HG02943 (cell line): Measurements from ENCODE around the gene ZNF831.

Experiments
- ATAC-seq: cut with Tn5 transposase; IDR thresholded peaks from one replicate; pipeline ENCODE4 v1.9.1; 2021; ENCODE audit warnings: mild to moderate bottlenecking, low read depth, moderate library complexity; ENCODE audit not compliant: unreplicated experiment

Gene ZNF831

GRCh38 chr20:59207235-59207634 is 43.6 kb downstream of the ZNF831 start:
- ATAC-seq, result no peak

DNA sequence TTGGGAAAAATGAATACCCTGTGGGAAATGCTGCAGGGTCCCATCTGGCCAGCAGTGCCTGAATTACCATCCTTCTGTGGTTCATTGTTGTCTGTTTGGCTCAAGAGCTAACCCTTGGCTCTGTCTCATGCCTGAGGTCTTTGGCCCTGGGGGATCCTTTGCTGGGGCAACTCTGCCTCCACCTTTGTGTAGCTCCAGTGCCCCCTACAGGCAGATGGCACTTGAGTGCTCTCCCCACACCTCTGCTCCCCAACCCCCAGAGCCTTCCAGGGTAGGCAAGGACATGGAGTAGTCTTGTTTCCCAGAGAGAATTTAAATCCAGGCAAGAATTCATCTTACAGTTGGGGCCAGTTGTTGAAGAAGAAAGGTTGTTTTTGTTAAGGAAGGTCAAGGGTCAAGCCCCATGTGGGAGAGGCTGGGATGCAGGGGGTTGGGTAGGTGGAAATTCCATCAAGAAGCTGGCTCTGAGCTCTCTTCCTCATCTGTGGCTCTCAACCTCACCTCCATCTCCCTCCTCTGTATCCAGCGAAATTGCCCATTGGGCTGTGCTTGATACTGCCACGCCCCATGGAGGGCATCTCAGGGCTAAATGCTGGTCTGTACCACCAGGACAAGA is 44.2 kb downstream of the ZNF831 start:
- ATAC-seq, result no peak

DNA sequence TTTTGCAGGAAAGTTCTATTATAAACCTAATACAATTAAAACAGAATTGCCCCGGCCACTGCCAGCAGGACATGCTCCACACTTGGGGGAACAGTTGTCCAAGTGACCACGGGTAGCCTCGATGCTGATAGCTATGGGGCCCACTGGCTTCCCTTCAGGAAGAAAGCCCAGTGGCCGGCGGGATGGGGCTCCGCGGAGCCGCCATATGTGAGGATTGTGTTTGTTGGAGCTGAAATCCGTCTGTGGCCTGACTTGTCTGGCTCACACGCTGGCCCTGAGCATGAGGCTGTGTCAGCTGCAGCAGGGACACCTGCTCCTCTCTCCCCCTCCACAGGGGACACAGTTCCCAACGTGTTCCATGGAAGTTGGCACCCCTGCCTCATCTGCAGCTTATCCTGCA is 46.6 kb downstream of the ZNF831 start:
- ATAC-seq, result no peak

DNA sequence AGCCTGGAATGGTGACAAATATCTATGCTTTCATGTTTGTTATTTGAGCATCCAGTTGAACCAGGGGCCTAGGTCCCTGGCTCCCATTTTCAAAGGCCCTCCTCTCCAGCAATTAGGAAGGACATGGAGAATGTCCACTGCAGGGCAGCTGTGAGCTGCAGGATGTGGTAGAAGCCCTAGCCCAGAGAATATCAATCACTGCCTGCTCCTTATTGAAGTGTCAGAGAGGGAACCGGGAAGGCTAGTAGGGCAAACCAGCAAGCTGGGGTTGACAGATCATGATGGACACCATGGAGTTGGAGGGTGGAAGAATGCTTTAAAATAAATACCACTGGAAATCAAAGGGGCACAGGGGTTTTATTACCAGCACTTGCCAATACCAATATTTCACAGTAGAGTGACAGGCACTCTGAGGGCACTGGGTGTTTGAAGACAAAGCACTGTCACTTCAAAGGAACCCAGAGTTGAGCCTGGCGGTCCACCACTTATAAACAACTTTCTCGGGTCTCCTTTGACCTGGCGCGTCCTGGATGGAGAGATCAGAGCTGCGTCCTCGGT is 47.7 kb downstream of the ZNF831 start:
- ATAC-seq, result no peak

GRCh38 chr20:59214073-59214472 is 50.5 kb downstream of the ZNF831 start:
- no peak for ATAC-seq

DNA sequence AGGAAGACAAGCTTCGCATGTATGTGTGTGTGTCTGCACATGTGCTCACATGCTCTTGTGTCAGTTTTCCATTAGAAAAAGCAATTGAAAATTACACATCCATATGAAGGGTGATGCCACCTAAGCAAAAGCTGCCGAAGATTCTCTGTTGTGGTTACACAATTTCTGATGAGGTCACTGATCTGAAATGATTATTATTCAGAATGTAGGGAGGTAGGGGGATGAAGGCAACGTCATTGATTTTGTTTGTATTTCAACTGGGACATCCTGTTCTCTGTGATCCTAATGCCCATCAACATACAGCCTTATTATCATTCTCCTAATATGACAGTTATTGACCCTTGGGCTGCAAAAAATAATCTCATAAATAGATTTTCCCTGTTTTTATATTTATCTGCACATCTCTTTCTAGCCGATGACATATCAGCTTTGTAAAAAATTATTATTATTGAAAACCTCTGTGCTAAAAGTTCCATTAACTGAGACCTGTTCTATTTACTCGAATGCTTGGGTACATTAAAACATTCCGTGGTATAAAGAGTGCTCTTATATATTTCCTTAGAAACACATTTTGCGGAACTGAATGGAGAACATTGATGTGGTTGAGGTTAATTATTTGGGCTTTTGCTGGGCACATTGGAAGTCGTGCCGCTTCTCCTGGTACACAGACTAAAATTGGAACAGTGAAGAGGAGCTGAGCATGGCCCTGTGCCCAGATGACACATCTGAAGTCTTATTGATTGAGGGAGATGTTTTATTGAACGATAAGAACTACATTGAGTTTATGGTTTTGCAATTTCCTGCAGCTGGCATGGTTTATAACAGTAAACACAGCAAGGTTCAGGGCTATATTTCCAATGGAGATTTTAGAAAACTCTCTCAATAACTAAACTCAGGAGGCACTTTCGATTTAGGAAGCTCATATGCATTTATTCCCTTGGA is 51.3 kb downstream of the ZNF831 start:
- ATAC-seq, result no peak

DNA sequence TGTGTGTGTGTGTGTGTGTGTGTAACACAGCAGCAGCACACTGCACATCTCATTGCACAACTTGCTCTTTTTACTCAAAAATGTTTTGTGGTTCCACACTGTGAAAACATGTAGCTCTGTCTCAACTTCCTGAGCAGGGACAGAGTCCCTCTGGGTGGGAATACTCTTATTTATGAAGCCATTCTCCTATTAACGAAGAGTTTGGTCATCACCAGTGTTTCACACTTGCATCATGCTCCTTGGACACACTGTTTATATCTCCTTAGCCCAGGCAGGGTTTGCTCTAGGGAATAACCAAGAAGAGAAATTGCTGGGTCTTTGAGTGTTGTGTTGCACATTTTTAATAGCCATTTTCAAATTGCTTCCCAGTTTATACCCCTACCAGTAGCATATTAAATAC is 53.6 kb downstream of the ZNF831 start:
- ATAC-seq, result no peak

DNA sequence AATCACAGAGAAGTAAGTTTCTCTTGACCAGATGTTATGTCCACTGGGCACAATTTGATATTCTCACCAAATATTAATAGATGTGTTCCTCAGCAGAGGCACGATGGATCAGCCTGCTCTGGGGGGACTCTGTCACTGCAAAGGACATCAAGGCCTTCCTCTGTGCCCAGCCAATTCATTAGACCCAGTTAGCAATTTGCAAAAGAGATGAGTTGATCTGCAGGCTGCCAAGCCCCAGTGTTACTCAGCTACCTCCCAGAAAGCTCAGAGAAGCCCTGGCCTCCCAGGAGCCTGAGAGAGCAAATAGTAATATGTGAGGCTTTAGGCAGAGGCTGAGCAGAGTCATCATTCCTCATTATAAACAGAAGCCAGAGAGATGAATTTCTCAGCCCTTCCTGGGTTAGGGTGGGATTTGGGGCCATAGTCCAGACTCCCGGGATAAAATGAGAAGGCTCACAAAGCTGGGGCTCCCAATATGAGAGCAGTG is 54.2 kb downstream of the ZNF831 start:
- no peak for ATAC-seq

DNA sequence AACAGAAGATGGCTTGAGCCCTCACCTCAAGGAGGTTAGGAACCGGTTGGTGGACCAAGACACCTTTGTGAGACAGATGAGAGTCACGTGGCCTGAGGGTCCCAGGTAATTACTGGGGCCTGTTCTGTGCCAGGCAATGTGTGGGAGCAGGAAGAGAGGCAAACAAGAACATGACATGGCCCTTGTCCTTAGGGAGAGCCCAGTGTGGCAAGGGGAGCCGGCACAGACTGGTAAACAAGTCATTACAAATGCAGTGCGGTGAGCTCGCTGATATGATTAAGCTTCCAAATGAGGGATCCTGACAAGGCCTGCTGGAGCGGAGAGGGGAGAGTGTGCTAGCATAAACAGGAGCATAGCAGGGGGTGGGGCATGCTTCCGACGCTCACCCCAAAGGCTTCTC is 55.6 kb downstream of the ZNF831 start:
- no peak for ATAC-seq

- no peak for ATAC-seq
Observed at GRCh38 chr20:59220161-59220560, 56.5 kb downstream of the ZNF831 start.

DNA sequence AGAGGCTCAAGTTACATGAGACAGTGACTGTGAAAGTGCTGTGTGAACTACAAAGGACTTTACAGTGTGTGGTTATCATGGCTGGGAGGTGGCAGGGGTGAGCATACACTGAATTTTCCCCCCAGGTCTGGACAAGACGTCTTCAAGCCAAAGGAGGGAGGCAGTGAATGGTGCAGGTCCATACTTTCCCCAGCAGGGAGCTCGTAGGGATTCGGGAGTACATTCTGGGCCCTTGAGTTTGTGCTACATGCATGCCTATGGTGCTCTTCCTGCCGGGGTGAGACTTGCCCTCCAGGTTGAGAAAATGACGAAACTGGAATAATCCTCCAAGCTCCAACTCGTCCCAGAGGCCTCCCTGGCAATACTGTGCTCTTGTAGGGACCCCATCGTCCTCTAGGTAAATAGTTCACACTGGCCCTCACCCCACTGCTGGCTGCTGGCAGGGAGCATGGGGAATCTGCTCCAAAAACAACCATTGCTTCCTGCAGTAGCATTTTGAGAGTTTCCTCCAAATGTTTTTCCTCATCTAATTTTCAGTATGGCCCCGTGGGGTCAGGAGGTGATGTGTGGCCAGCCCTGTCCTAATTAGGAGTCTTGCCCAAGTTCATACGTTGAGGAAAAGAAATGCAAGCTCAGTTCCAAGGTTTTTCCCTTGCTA is 57.6 kb downstream of the ZNF831 start:
- ATAC-seq, result no peak

DNA sequence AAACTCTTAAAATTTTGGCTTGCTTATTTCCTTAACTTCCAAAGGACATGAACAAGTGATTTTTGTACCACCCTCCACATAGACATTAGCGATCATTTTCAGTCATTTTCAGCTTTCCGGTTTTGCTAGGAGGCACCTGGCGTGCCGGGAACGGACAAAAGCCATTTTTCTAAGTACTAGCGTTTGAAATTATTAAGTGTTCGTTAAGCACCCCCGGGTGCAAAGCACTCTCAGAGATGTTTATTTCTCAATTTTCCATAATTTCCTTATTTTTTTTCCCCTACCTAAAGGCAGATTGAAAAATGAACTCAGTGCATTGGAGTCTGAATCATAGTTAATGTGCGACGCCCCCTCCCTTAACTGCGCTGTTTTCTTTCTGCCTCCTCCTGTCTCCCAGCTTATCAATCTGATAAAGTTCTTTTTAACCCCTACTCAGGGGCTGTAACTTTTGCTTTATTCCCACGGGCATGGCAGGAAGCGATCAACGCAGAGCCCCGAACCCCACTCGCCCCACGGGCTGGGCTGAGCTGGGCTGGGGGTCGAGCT is 58.2 kb downstream of the ZNF831 start:
- ATAC-seq, result no peak

GRCh38 chr20:59222253-59223181 is 58.9 kb downstream of the ZNF831 start:
- ATAC-seq, result no peak

DNA sequence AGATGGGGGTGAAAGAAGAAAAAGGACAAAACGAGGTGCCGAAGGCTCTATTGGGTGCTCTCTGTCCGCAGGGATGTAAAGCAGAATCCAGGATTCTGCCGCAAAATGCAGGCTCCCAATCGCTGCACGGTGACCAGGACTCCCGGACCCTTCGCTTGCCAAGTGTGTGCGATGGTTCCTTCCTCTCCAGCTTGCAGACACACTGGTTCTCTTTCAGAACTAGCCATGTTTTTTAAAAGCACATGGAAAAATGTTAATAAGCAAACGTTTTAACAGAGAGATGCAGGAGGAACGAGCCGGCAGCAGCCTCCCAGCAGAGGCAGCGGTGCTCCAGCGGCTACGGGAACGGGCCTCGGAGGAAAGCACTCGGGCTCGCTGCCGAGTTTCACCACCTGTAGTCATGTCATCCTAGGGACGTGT is 59.6 kb downstream of the ZNF831 start:
- no peak for ATAC-seq

- ATAC-seq, result no peak
Observed at GRCh38 chr20:59223750-59224149, 60.1 kb downstream of the ZNF831 start.

DNA sequence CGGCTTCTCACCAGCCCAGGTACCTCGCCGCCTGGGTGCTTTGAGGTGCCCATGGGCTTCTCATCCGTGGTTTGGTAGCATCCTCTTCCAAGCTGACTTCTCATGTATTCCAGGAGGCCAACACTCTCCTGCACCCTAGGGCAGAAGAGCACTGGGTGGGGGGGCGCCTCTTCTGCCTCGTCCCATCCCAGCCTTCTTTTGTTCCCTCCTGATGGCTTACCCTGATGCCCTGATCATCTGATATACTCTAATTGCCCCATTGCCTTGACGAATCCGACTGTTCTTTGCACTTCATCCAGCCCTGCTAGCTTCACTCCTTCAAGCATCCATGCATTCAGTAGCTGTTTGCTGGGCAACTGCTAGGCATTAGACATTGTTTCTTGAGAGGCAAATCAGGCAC is 60.6 kb downstream of the ZNF831 start:
- no peak for ATAC-seq

DNA sequence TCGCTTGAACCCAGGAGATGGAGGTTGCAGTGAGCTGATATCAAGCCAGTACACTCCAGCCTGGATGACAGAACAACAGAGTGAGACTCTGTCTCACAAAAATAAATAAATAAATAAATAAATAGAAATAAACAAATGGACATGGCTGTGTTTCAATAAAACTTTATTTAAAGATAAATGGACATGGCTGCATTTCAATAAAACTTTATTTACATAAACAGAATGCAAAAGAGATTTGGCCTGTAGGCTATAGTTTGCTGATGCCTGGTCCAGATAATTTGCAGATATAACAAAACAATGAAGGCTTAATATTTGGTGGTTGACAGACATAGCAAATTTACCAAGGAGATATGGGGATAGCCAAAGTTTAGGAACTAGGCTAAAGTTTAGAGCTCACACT is 66.8 kb downstream of the ZNF831 start:
- no peak for ATAC-seq

GRCh38 chr20:59231124-59231804 is 67.6 kb downstream of the ZNF831 start:
- ATAC-seq, result no peak

GRCh38 chr20:59232618-59233017 is 69.0 kb downstream of the ZNF831 start:
- no peak for ATAC-seq
